Fibroblast of the aortic adventitia (primary cell): ENCODE results near the gene NOX5. TPM values are rescaled to one million over a fixed set of nuclear protein-coding genes. Genes with fewer than 3 reads are reported as not detected.

Experiments
- DNase-seq: peaks from one replicate; pipeline ENCODE4 v3.0.0-alpha.2; 2010; ENCODE audit warnings: low read depth
- H3K4me3 ChIP-seq: 2 replicates; pipeline ENCODE4 v1.5.1; 2011; ENCODE audit warnings: low read depth, mild to moderate bottlenecking, control low read depth, low read length, moderate library complexity
- CTCF ChIP-seq: IDR thresholded peaks from 2 replicates; pipeline ENCODE4 v1.5.1; 2011; ENCODE audit warnings: mild to moderate bottlenecking, low read length, control low read depth, inconsistent platforms; ENCODE audit not compliant: insufficient read depth
- total RNA-seq: library from RNA; depleted of rRNA; stranded (reverse); fragments of >200 nt; gene quantifications from 2 replicates; pipeline ENCODE4 v1.2.3, GENCODE V29; 2012; ENCODE audit warnings: low replicate concordance

Gene NOX5
- total RNA-seq, 1 donor, result 0.27 TPM

GRCh38 chr15:68985361-68985891 lies 29.1 kb upstream of the NOX5 start:
- no peak for DNase-seq
- TF ChIP-seq CTCF, result no peak
- no peak overlapping the region for H3K4me3 ChIP-seq

GRCh38 chr15:68986322-68986721 lies 28.2 kb upstream of the NOX5 start:
- DNase-seq, result no peak
- no peak for TF ChIP-seq CTCF
- H3K4me3 ChIP-seq, result no peak overlapping the region

GRCh38 chr15:68987120-68987519 lies 27.4 kb upstream of the NOX5 start:
- no peak for DNase-seq
- no peak for TF ChIP-seq CTCF
- H3K4me3 ChIP-seq, result no peak overlapping the region

- DNase-seq, result no peak
- no peak overlapping the region for H3K4me3 ChIP-seq
- no peak for TF ChIP-seq CTCF
Observed at GRCh38 chr15:68987676-68988075, 26.8 kb upstream of the NOX5 start.

GRCh38 chr15:68989541-68990230 lies 24.8 kb upstream of the NOX5 start:
- H3K4me3 ChIP-seq, result no peak overlapping the region
- TF ChIP-seq CTCF, result no peak
- DNase-seq, result no peak

GRCh38 chr15:68990231-68990991 lies 24.1 kb upstream of the NOX5 start:
- no peak for DNase-seq
- no peak overlapping the region for H3K4me3 ChIP-seq
- no peak for TF ChIP-seq CTCF
